Upper lobe of left lung (tissue), 6 donors: ENCODE data around the gene IL10RA. TPM values are rescaled to one million over a fixed set of nuclear protein-coding genes. Genes with fewer than 3 reads are reported as not detected.
A peak's percentile ranks its signal among the peaks of the same experiment; 100 is the strongest.

Experiments used
- ATAC-seq, 2 donors: fragments of 200-7000 bp; cut with Tn5 transposase; one replicate each; pipeline ENCODE4 v1.9.1; 2022; ENCODE audit warnings: mild to moderate bottlenecking in 2 of 2, moderate library complexity in 2 of 2; ENCODE audit not compliant: low FRiP score in 2 of 2
- DNase-seq, 2 donors: peaks; one replicate each; pipeline ENCODE4 v3.0.0-alpha.2; 2019 to 2020
- H3K27ac ChIP-seq, 4 donors: fragments of 200-600 bp; sonication (generic); one replicate each; pipeline ENCODE4 v1.5.1; 2016 to 2019
- H3K27me3 ChIP-seq, 4 donors: fragments of 200-600 bp; sonication (generic); one replicate each; pipeline ENCODE4 v1.5.1; 2017 to 2019
- H3K36me3 ChIP-seq, 4 donors: fragments of 200-600 bp; sonication (generic); one replicate each; pipeline ENCODE4 v1.5.1; 2016 to 2019
- H3K4me1 ChIP-seq, 4 donors: fragments of 200-600 bp; sonication (generic); one replicate each; pipeline ENCODE4 v1.5.1; 2018 to 2019
- H3K4me3 ChIP-seq, 4 donors: fragments of 200-600 bp; sonication (generic); one replicate each; pipeline ENCODE4 v1.5.1; 2017 to 2019; ENCODE audit warnings: mild to moderate bottlenecking in 2 of 4, moderate library complexity in 1 of 4
- H3K9me3 ChIP-seq, 4 donors: fragments of 200-600 bp; sonication (generic); one replicate each; pipeline ENCODE4 v1.5.1; 2018 to 2019
- EP300 ChIP-seq, 4 donors: sonication (generic); formaldehyde crosslinking; IDR thresholded peaks; one replicate each; pipeline ENCODE4 v1.5.1; 2017; ENCODE audit warnings: antibody characterized with exemption in 4 of 4, control low read depth in 2 of 4
- POLR2A ChIP-seq, 4 donors: fragments of 450-650 bp; IDR thresholded peaks; one replicate each; pipeline ENCODE4 v1.5.1; 2016 to 2017; ENCODE audit warnings: antibody characterized with exemption in 4 of 4, mild to moderate bottlenecking in 2 of 4
- POLR2AphosphoS5 ChIP-seq, 2 donors: sonication (generic); formaldehyde crosslinking; IDR thresholded peaks; one replicate each; pipeline ENCODE4 v1.5.1; 2017; ENCODE audit warnings: antibody characterized with exemption in 2 of 2
- WGBS, 2 donors: methylation state at CpG; one replicate each; pipeline ENCODE4 v1.1.5; 2017 to 2018; 5-methylcytosine and 5-hydroxymethylcytosine counted together
- total RNA-seq, 6 donors: library from RNA; depleted of rRNA in 4 of 6; stranded (reverse); fragments of >200 nt in 4 of 6; gene quantifications; one replicate each; pipeline versions ENCODE4 v1.1.0 to v1.2.1, GENCODE V29; 2016 to 2021
- TF ChIP-seq, protein P1 (sequence below), 6 experiments: fragments of 450-650 bp in 4 of 6; fragments of 200-600 bp in 2 of 6; sonication (generic) in 2 of 6; IDR thresholded peaks; one replicate each; pipeline ENCODE4 v1.5.1; 2016 to 2019; ENCODE audit warnings: antibody characterized with exemption in 6 of 6
- donor health status: DM: no; HTN: no; CAD: no; lungs with moderate emphysema.
- donor health status: DM: no; HTN: yes; CAD: no; lungs with severe emphysema.

The IL10RA gene
- total RNA-seq, 6 donors from 2014 or later, result 30.7 to 139 (median 46.1) TPM

DNA sequence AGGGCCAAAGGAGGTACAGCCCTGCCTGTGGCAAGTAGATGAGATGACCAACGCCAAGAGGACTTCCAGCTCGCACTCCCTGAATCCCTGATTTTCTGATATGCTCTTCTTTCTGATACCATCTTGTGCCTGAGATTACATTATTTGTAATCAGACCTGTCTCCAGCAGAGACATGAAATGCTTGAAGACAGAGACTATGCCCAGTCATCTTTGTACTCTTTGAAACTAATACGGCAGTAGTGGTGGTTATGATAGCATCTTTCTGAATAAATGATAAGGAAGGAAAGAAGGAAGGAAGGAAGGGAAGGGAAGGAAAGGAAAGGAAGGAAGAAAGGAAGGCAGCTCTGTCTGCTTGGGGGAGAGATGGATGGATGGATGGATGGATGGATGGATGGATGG, 27.8 kb downstream of the IL10RA start:
- no peaks in the 10 kb centered on the region for H3K36me3 ChIP-seq
- no peak overlapping the region for H3K4me3 ChIP-seq
- peaks cover 4 to 35% (median 25%) of the 10 kb centered on the region in 4 donors for H3K4me1 ChIP-seq

DNA sequence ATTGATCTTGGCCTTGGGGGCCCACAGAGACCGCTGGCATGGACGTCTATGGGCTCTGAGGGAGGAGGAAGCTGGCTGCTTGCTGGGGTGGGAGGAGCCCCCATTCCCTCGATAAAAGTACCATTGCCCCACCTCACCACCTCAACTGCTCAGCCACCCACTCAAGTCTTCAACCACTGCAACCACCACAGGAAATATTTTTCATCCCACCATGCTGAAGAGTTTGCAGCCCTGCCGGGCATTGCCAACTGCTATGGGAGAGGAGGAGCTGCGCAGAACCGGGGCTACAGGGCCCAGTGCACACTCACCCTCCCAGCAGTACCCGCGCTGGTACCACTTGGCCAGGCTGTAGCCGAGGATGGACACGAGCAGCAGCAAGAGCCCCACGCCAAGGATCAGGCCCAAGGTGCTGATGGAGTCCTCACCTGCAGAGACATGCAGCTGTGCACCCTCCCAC, 29.2 kb downstream of the IL10RA start:
- peaks cover 3 to 25% (median 21%) of the 10 kb centered on the region in 4 donors for H3K4me1 ChIP-seq
- no peak overlapping the region for H3K4me3 ChIP-seq
- no peaks in the 10 kb centered on the region for H3K27me3 ChIP-seq
- 56 to 64% methylated on average over 9 to 11 of the region's 11 CpGs for WGBS, 2 donors
- no peak for TF ChIP-seq POLR2A (IDR thresholded peaks at IDR 0.05)
- TF ChIP-seq EP300 (IDR thresholded peaks at IDR 0.05), result no peak
- TF ChIP-seq, protein P1, sequence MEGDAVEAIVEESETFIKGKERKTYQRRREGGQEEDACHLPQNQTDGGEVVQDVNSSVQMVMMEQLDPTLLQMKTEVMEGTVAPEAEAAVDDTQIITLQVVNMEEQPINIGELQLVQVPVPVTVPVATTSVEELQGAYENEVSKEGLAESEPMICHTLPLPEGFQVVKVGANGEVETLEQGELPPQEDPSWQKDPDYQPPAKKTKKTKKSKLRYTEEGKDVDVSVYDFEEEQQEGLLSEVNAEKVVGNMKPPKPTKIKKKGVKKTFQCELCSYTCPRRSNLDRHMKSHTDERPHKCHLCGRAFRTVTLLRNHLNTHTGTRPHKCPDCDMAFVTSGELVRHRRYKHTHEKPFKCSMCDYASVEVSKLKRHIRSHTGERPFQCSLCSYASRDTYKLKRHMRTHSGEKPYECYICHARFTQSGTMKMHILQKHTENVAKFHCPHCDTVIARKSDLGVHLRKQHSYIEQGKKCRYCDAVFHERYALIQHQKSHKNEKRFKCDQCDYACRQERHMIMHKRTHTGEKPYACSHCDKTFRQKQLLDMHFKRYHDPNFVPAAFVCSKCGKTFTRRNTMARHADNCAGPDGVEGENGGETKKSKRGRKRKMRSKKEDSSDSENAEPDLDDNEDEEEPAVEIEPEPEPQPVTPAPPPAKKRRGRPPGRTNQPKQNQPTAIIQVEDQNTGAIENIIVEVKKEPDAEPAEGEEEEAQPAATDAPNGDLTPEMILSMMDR (IDR thresholded peaks at IDR 0.05), result no peak
- no peak for TF ChIP-seq POLR2AphosphoS5 (IDR thresholded peaks at IDR 0.05)
- DNase-seq, result peak in 1 of 2 donors; percentile 34
- no peak for ATAC-seq
- H3K9me3 ChIP-seq, result peaks cover 0 to 9% (median 7%) of the 10 kb centered on the region in 4 donors
- no peaks in the 10 kb centered on the region for H3K36me3 ChIP-seq
- no peak overlapping the region for H3K27ac ChIP-seq

More for the DNA sequence above, 27.8 kb downstream of the IL10RA start:
- ATAC-seq, result no peak
- no peaks in the 10 kb centered on the region for H3K27me3 ChIP-seq
- no peak for DNase-seq
- TF ChIP-seq POLR2AphosphoS5 (IDR thresholded peaks at IDR 0.05), result no peak
- TF ChIP-seq, protein P1 (IDR thresholded peaks at IDR 0.05), result no peak
- no peak for TF ChIP-seq POLR2A (IDR thresholded peaks at IDR 0.05)
- no peak for TF ChIP-seq EP300 (IDR thresholded peaks at IDR 0.05)
- WGBS, 2 donors, result 86 to 92% methylated on average over 3 of the region's 3 CpGs
- peaks cover 0 to 9% (median 7%) of the 10 kb centered on the region in 4 donors for H3K9me3 ChIP-seq
- H3K27ac ChIP-seq, result no peak overlapping the region

DNA sequence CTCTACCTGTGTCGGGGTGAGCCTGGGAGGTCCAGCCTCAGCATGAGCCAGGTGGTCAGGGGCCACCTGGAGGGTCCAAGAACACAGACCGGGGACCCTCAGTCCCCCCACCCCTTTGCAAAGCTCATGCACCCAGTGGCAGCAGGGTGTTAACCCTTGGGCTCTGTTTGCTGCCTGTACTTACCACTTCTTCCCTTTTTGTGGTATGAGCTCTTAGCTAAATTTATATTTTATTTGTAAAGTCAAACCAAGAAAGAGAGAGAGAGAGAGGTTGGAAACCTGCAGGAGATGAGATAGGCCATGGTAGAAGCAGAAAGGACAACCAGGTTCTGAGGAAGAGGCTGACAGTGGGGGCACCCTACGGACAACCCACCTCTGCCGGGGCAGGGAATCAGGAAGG, 29.9 kb downstream of the IL10RA start:
- Histone ChIP-seq H3K9me3 (peaks cover 0 to 13% (median 10%) of the 10 kb centered on the region in 4 donors), H3K36me3 (no peaks in the 10 kb centered on the region), H3K27ac (no peak overlapping the region), H3K4me1 (peaks cover 0 to 20% (median 18%) of the 10 kb centered on the region in 4 donors), H3K27me3 (no peaks in the 10 kb centered on the region), H3K4me3 (no peak overlapping the region)
- TF ChIP-seq POLR2A (IDR thresholded peaks at IDR 0.05), result no peak
- TF ChIP-seq POLR2AphosphoS5 (IDR thresholded peaks at IDR 0.05), result no peak
- TF ChIP-seq, protein P1 (IDR thresholded peaks at IDR 0.05), result no peak
- no peak for TF ChIP-seq EP300 (IDR thresholded peaks at IDR 0.05)
- WGBS, 2 donors, result 59 to 60% methylated on average over 3 to 4 of the region's 4 CpGs
- ATAC-seq, result no peak
- no peak for DNase-seq

DNA sequence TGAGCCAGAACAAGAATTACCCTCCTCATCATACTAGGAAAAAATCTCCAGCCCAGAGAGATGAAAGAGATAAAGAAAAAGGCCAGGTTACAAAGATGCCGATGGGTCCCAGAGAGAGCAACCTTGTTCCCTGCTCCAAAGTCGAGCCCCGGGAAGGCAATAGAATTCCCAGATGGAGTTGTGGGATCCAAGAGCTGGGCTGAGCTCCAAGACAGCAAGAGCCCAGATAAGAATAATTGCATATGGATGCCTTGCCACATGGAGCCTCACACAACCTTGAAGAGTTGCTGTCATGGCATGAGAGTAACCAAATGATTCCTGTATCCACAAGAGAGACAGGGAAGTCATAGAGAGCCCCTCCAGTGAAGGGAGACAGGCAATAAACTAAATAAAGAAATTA, 30.9 kb downstream of the IL10RA start:
- 86 to 91% methylated on average over 3 of the region's 3 CpGs for WGBS, 2 donors
- Histone ChIP-seq H3K4me1 (peaks cover 0 to 10% (median 9%) of the 10 kb centered on the region in 4 donors), H3K27ac (no peak overlapping the region), H3K36me3 (no peaks in the 10 kb centered on the region), H3K9me3 (peaks cover 0 to 14% (median 11%) of the 10 kb centered on the region in 4 donors), H3K4me3 (no peak overlapping the region), H3K27me3 (no peaks in the 10 kb centered on the region)
- ATAC-seq (no peak), DNase-seq (no peak)
- TF ChIP-seq, protein P1 (IDR thresholded peaks at IDR 0.05), result no peak
- TF ChIP-seq POLR2A (IDR thresholded peaks at IDR 0.05) (no peak), POLR2AphosphoS5 (IDR thresholded peaks at IDR 0.05) (no peak), EP300 (IDR thresholded peaks at IDR 0.05) (no peak)
